ENCODE data around the gene CTTNBP2NL. TPM values are rescaled to one million over a fixed set of nuclear protein-coding genes. Genes with fewer than 3 reads are reported as not detected.

The CTTNBP2NL gene, protein sequence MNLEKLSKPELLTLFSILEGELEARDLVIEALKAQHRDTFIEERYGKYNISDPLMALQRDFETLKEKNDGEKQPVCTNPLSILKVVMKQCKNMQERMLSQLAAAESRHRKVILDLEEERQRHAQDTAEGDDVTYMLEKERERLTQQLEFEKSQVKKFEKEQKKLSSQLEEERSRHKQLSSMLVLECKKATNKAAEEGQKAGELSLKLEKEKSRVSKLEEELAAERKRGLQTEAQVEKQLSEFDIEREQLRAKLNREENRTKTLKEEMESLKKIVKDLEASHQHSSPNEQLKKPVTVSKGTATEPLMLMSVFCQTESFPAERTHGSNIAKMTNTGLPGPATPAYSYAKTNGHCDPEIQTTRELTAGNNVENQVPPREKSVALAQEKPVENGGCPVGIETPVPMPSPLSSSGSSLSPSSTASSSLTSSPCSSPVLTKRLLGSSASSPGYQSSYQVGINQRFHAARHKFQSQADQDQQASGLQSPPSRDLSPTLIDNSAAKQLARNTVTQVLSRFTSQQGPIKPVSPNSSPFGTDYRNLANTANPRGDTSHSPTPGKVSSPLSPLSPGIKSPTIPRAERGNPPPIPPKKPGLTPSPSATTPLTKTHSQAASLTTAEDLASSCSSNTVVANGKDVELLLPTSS
- 1 to 10 TPM in 1 of 2 experiments, under 1 TPM in 1; 0.84 to 1.2 TPM for total RNA-seq

DNA sequence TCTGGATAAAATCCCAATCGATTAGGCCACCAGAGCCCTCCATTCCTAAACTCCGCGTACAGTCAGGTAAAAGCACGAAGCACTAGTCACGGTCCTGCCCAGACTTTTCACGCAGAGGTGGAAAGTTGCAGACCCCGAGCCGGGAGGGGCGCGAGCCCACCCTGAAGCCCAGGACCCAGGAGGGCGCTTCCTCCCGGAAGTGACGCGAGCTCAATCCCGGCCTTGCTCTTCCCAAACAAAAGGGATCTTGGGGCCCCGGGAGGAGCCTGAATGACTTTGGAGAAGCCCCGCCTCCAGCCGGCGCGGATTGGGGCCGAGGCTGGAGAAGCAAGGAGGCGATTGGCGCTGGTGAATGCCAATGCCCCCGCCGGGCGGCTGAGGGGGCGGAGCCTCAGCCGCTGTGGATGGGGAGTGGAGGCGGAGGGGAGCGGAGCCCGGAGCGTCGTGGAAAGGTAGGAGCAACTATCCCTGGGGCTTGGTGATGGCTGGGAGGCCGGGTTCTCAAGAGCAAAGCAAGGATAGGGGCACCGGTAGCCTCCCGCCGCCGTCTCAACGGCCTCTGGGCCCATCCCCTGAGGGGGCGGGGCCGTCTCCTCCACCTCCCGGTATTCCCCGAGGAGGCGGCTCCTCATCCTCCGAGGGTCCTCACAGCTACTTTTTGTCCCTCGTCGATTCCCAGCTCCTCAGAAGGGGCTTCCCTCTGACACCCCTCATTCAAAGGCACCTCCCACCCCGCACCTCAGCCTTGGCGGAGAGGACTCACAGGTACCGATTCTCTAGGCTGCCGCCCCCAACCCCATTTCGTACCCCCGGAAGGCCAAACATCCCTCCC lies at the start of gene CTTNBP2NL:
Gene CTTNBP2NL (plus strand): TSS at position 394 of the 832 bp plus-strand sequence. CDS start 19,952 bp downstream, outside the sequence.
- Mint-ChIP-seq H3K36me3 (ENCODE audit: low read depth) (no peaks in the 10 kb centered on the region), H3K4me1 (peaks cover 32% of the 10 kb centered on the region), H3K4me3 (peak within 1 kb of the TSS; percentile 91), H3K27ac (peak within 1 kb of the TSS; percentile 60), H3K9me3 (no peaks in the 10 kb centered on the region), H3K27me3 (peaks cover 16% of the 10 kb centered on the region)
- ChIA-PET CTCF (interaction anchor here (1.4 kb wide), 1 partner anchor 319 kb away, joined by 4 read pairs; the partner anchor contains the start of gene PPM1J), POLR2A (no interaction called here)
- DNase-seq, result peak; percentile 86

DNA sequence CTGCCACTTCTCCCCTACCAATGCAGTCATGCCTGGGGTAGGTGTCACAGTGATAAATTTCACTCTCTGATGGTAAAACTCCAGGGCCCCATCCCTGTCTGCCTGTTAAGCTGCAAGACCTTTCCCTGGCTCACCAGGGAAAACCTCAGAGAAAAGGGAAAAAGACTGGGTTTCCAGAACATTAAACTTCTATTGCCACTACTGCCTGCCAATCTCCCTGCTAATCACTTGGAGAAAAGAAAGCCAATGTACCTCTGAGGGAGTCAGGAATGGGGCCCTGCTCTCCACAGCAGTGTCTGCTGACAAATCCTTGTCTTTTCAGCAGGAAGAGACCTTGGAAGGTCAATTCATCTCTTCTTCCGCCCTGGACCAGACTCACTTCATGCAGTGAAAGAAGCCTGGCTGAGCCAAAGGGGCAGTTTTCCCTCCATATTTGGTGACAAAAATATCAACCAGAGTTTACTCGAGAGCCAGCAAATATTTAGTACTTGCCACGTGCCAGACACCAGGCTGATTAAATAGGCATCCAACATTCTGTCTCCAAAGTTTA lies 49.1 kb upstream of the CTTNBP2NL start:
- H3K27me3 Mint-ChIP-seq, result peaks cover 12% of the 10 kb centered on the region
- no peak overlapping the region for H3K4me3 Mint-ChIP-seq
- H3K36me3 Mint-ChIP-seq (ENCODE audit: low read depth), result peaks cover 2% of the 10 kb centered on the region
- H3K27ac Mint-ChIP-seq, result no peak overlapping the region
- POLR2A ChIA-PET, result no interaction called here
- DNase-seq, result no peak
- H3K4me1 Mint-ChIP-seq, result peaks cover 23% of the 10 kb centered on the region
- H3K9me3 Mint-ChIP-seq, result peaks cover 5% of the 10 kb centered on the region
- CTCF ChIA-PET, result no interaction called here

DNA sequence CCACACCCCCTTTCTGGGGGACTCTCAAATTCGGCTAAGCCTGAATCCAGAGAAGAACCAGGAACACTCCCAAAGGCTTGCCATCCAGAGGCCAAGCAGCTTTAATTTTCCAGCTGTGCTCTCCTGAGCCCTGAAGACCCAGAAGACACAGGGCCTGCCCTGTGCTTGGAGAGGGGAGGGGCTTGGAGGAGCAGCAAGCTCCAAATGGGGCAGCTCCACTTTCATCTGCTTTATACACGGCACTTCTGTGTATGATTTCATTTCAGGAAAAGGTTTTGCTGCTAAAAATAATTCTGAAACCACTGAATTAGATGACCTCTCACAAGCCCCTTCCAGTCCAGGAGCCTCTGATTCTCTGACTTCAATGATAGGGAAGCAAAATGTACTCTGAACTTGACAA lies 39.2 kb upstream of the CTTNBP2NL start:
- Mint-ChIP-seq H3K27ac (no peak overlapping the region), H3K9me3 (no peaks in the 10 kb centered on the region), H3K4me3 (no peak overlapping the region), H3K36me3 (ENCODE audit: low read depth) (no peaks in the 10 kb centered on the region), H3K4me1 (no peaks in the 10 kb centered on the region), H3K27me3 (peaks cover 24% of the 10 kb centered on the region)
- CTCF ChIA-PET, result interaction anchor here (1.0 kb wide), 1 partner anchor 14 kb away, joined by 3 read pairs; no protein-coding TSS in a partner anchor
- POLR2A ChIA-PET, result interaction anchor here (0.5 kb wide), 1 partner anchor 1168 kb away, joined by 3 read pairs; no protein-coding TSS in a partner anchor
- no peak for DNase-seq

DNA sequence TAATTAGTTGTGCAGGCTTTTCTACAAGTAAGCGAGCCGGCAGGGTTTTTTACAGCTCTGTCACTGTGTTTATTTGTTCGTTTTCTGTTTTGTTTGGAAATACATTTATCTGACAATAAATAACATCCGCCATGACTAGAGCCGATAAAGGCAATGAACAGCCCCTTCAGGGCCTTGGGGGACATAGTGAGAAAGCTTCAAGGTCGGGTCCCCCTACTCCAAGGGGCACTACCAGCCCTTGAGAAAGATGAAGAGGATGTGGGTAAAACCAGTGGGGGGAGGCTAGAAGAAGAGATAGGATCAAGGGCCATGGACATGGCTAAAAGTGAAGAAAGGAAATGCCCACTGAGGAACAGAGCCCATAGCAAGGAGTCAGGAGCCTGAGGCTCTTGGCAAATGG lies 38.5 kb upstream of the CTTNBP2NL start:
- ChIA-PET CTCF (interaction anchor here (1.0 to 1.3 kb wide), 2 partner anchors 9 to 13 kb away, joined by 3 to 6 read pairs; no protein-coding TSS in a partner anchor), POLR2A (no interaction called here)
- Mint-ChIP-seq H3K27ac (no peak overlapping the region), H3K27me3 (peaks cover 28% of the 10 kb centered on the region), H3K4me3 (no peak overlapping the region), H3K4me1 (no peaks in the 10 kb centered on the region), H3K9me3 (no peaks in the 10 kb centered on the region), H3K36me3 (ENCODE audit: low read depth) (no peaks in the 10 kb centered on the region)
- no peak for DNase-seq

DNA sequence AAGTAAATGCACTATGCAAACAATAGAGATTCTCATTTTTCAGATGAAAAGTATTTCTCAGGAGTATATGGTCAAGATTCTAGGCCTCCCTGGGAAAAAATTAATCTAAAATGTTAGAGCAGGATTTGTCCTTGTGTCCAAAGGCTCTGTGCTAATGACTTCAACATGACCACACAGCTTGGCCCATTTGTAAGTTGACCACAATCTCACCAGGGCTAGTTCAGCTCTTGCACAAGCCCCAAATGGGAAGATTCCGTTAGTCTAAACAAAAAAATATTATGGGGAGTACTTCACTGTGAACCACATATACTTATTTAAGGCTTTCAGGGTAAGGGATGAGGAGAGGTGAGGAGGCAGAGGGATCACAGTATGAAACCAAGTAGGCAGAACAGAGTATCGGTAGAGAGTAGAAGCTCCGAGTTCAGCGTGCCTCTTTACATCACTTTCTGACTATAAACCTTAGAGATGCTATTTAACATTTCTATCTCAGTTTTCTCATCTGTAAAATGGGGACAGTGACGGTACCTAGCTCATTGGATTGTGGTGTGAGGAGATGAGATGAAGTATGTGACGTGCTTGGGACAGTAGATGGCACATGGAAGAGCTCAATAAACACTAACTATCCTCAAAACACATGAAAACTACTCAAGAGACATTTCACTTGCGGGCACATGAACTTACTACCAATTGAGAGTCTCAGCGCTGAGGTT lies 37.8 kb upstream of the CTTNBP2NL start:
- CTCF ChIA-PET, result interaction anchor here (0.5 to 1.3 kb wide), 3 partner anchors 8 to 14 kb away, joined by 3 to 6 read pairs (median 3); no protein-coding TSS in a partner anchor
- H3K9me3 Mint-ChIP-seq, result no peaks in the 10 kb centered on the region
- POLR2A ChIA-PET, result no interaction called here
- H3K4me1 Mint-ChIP-seq, result no peaks in the 10 kb centered on the region
- peak overlapping the region; percentile 28 for H3K27ac Mint-ChIP-seq
- H3K4me3 Mint-ChIP-seq, result no peak overlapping the region
- DNase-seq, result no peak
- no peaks in the 10 kb centered on the region for H3K36me3 Mint-ChIP-seq (ENCODE audit: low read depth)
- peaks cover 34% of the 10 kb centered on the region for H3K27me3 Mint-ChIP-seq

DNA sequence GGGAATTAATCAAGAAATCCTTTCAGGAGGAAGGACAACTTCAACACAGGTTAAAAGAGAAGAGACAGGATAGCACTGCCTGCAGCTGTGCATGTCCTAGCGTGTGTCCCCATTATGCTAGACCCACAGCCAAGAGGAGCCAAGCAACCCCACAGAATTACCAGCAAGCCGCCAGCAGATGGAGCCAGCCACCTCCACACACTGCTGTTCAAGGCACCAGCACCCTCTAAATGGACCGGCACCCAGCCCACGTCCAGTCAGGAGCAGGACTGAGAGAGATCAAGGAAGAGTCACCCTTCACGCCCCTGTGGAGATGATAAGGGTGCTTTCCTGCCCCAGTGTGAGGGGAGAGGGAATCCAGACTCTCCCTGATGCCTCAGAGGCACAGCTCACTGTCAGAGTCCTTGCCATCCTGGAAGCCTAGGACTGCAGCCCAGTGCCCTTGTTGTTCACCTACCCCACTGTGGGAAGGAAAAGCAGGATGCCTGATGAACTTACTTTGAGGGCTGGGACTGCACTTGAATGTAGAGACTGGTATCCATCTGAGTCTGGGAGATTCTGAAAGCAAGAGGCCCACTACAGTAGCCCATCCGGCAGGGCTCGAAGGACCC lies 37.1 kb upstream of the CTTNBP2NL start:
- CTCF ChIA-PET, result interaction anchor here (0.5 to 1.3 kb wide), 3 partner anchors 8 to 15 kb away, joined by 3 to 6 read pairs (median 3); no protein-coding TSS in a partner anchor
- H3K27me3 Mint-ChIP-seq, result peaks cover 30% of the 10 kb centered on the region
- POLR2A ChIA-PET, result interaction anchor here (0.5 kb wide), 1 partner anchor 59 kb away, joined by 3 read pairs; no protein-coding TSS in a partner anchor
- DNase-seq, result peak; percentile 41
- no peaks in the 10 kb centered on the region for H3K9me3 Mint-ChIP-seq
- H3K36me3 Mint-ChIP-seq (ENCODE audit: low read depth), result no peaks in the 10 kb centered on the region
- H3K27ac Mint-ChIP-seq, result no peak overlapping the region
- H3K4me3 Mint-ChIP-seq, result no peak overlapping the region
- no peaks in the 10 kb centered on the region for H3K4me1 Mint-ChIP-seq

DNA sequence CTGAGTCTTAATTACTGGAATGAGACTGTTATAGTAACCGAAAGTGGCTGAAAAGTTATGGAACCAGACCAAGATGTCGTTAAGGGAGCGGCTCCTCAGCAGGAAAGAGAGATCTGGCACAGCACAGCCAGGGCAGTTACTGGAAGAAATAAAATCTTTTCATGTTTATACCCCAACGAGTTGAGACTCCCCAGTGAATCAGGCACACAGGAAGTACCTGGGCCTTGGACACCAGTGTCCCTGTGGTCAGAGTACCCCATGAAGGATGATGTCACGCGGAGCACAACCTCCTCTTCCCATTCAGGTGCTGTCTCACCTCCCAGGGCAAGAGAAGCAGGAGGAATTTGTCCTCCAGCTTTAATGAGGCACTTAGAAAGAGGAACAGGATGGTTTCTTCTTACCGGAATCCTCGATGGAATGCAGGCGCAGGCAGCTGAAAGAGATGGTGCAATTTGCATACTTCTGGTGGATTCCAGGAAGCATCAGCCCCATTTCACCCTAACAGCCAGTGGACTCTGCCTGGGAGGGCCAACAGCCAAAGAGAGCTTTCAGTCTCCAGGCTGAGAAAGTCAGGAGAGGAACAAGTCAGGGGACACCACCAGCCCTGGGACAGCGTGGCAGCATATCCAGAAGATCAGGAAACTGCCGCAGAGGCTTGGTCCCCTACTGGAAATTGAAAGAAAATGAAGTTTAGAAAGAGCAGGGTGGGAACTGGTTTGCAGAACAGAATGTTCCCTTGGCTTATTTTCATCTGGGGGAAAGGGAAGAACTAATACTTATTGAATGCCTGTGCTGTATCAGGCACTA lies 35.9 kb upstream of the CTTNBP2NL start:
- H3K9me3 Mint-ChIP-seq, result no peaks in the 10 kb centered on the region

DNA sequence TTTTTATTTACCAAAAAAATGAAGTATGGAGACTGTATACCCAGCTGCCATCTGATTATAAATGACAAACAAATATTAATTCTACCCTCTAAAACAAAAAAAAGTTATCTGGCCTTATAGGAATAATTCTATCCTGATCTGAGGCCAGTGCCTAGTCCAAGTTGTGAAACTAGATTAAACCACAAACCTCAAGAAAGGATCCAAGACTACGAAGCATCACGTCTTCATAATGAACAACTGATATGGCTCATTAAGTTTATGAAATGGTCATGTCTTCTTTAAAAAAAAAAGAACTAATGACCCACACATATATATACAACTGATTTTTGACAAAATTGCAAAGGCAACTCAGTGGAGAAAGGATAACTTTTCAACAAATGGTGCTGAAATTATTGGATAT lies 32.4 kb upstream of the CTTNBP2NL start:
- no peaks in the 10 kb centered on the region for H3K9me3 Mint-ChIP-seq
- no peak overlapping the region for H3K27ac Mint-ChIP-seq
- H3K4me1 Mint-ChIP-seq, result no peaks in the 10 kb centered on the region
- no peaks in the 10 kb centered on the region for H3K36me3 Mint-ChIP-seq (ENCODE audit: low read depth)
- H3K27me3 Mint-ChIP-seq, result peaks cover 31% of the 10 kb centered on the region
- CTCF ChIA-PET, result no interaction called here
- DNase-seq, result no peak
- POLR2A ChIA-PET, result no interaction called here
- no peak overlapping the region for H3K4me3 Mint-ChIP-seq

More for the DNA sequence above, 35.9 kb upstream of the CTTNBP2NL start:
- H3K36me3 Mint-ChIP-seq (ENCODE audit: low read depth), result no peaks in the 10 kb centered on the region
- H3K27ac Mint-ChIP-seq, result no peak overlapping the region
- peaks cover 30% of the 10 kb centered on the region for H3K27me3 Mint-ChIP-seq
- POLR2A ChIA-PET, result no interaction called here
- H3K4me1 Mint-ChIP-seq, result no peaks in the 10 kb centered on the region
- CTCF ChIA-PET, result no interaction called here
- H3K4me3 Mint-ChIP-seq, result no peak overlapping the region
- DNase-seq, result no peak

DNA sequence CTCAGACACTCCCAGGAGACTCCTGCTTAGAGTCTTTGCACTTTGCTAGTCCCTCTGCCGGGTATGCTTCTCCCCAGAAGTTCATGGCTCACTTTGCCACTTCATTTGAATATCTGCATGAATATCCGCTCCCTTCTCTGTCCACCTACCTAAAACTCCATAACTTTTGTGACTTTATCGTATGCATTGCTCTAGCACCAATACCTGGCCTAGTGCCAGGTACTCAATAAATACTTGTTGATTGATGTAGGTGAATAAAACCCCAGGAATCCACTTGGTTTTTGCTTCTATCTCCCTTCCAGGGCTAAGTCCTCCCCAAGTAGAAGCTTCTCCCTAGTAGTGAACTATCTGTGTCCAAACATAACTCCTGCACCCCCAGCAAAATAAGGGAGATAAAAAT lies 27.8 kb upstream of the CTTNBP2NL start:
- Mint-ChIP-seq H3K4me3 (no peak overlapping the region), H3K27me3 (peaks cover 39% of the 10 kb centered on the region), H3K4me1 (peaks cover 2% of the 10 kb centered on the region), H3K36me3 (ENCODE audit: low read depth) (no peaks in the 10 kb centered on the region), H3K27ac (no peak overlapping the region), H3K9me3 (no peaks in the 10 kb centered on the region)
- CTCF ChIA-PET, result interaction anchor here (0.6 kb wide), 1 partner anchor 398 kb away, joined by 4 read pairs; no protein-coding TSS in a partner anchor
- POLR2A ChIA-PET, result no interaction called here
- DNase-seq, result no peak

DNA sequence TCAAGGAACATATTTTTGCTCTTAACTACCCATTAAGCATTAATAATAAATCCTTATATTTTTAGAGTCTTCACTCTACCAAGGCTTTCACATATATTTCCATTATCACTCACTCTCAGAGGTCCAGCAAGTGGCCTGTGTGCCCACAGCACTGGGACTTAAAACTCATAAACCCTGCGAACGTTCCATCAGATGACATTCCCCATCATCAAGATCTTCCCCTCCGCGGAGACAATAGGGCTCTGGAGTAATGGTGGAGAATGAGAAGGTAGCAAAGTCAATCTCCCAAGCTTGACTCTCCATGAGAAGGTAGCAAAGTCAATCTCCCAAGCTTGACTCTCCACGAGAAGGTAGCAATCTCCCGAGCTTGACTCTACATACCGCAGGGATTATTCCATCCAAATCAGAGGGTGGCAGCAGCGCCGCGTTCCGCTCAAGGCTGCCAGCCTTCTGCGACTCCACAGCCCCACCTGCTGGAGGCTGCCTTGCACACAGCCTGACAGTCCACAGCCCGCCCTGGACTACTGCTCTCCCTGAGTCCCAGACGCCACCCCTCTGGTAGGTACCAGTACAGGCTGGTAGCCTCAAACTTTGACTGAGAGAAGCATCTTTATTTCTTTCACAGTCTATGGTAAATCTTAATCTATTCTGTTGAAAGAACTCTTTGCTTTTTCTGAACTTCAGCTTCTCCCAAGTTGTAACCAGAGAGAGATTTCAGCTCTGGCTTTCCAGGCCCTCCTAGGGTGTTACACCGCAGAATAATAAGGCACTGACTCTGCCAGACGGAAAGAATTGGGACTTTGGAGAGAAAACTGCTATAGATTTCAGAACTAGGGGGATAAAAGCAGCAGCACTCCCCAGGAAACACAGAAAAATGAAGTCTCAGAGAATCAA lies 26.4 kb upstream of the CTTNBP2NL start:
- ChIA-PET POLR2A (no interaction called here), CTCF (interaction anchor here (0.6 to 1.8 kb wide), 4 partner anchors 9 to 26 kb away, joined by 3 to 6 read pairs (median 4); no protein-coding TSS in a partner anchor)
- Mint-ChIP-seq H3K36me3 (ENCODE audit: low read depth) (no peaks in the 10 kb centered on the region), H3K9me3 (no peaks in the 10 kb centered on the region), H3K27me3 (peaks cover 52% of the 10 kb centered on the region), H3K4me1 (peaks cover 2% of the 10 kb centered on the region), H3K4me3 (no peak overlapping the region), H3K27ac (no peak overlapping the region)
- DNase-seq, result peak; percentile 84
